OCI-LY7 (cell line): ENCODE measurements around the gene GRID2IP. TPM values are rescaled to one million over a fixed set of nuclear protein-coding genes. Genes with fewer than 3 reads are reported as not detected.

Experiments used
- BruUV-seq: library from RNA; stranded (reverse); fragments of 400-500 nt; replicated peaks from 2 replicates; lab custom pipeline; 2021; lab: Mats Ljungman, UMichigan
- CTCF ChIA-PET: fragments of 300-600 bp; sonication (Branson Sonifier 250); formaldehyde crosslinking; loops from one replicate; lab custom pipeline; 2022; ENCODE audit warnings: antibody characterized with exemption; ENCODE audit not compliant: unreplicated experiment; lab: Charles Lee
- POLR2A ChIA-PET: fragments of 300-600 bp; sonication (Branson Sonifier 250); formaldehyde crosslinking; loops from one replicate; lab custom pipeline; 2022; ENCODE audit warnings: antibody characterized with exemption; lab: Charles Lee
- DNase-seq: peaks from one replicate; pipeline ENCODE4 v3.0.0-alpha.2; 2015; ENCODE audit warnings: low spot score
- H2AFZ ChIP-seq: fragments of 200-600 bp; sonication (generic), shearing (Covaris generic); 2 replicates; pipeline ENCODE4 v1.6.1; 2014; ENCODE audit warnings: mild to moderate bottlenecking, antibody characterized with exemption, low read length, moderate library complexity
- H3K27ac ChIP-seq: fragments of 200-600 bp; sonication (generic); 2 replicates; pipeline ENCODE4 v1.5.1; 2014; ENCODE audit warnings: mixed run types, low read depth, mild to moderate bottlenecking, moderate library complexity, low read length, inconsistent platforms; ENCODE audit not compliant: poor library complexity, severe bottlenecking
- H3K36me3 ChIP-seq: fragments of 200-600 bp; sonication (generic); 2 replicates; pipeline ENCODE4 v1.6.1; 2014; ENCODE audit warnings: mild to moderate bottlenecking, antibody characterized with exemption, low read length, moderate library complexity, mixed read lengths; ENCODE audit not compliant: insufficient read depth
- H3K4me1 ChIP-seq: fragments of 200-600 bp; sonication (generic); 2 replicates; pipeline ENCODE4 v1.5.1; 2014; ENCODE audit warnings: mild to moderate bottlenecking, low read length; ENCODE audit not compliant: insufficient read depth, poor library complexity, severe bottlenecking
- H3K4me2 ChIP-seq: fragments of 200-600 bp; sonication (generic); 2 replicates; pipeline ENCODE4 v1.6.1; 2014; ENCODE audit warnings: mild to moderate bottlenecking, low read length
- H3K4me3 ChIP-seq: fragments of 200-600 bp; sonication (generic); 2 replicates; pipeline ENCODE4 v1.5.1; 2014; ENCODE audit warnings: mild to moderate bottlenecking, low read depth, low read length; ENCODE audit not compliant: poor library complexity, severe bottlenecking
- H3K79me2 ChIP-seq: fragments of 200-600 bp; sonication (generic); 2 replicates; pipeline ENCODE4 v1.6.1; 2016; ENCODE audit warnings: low read depth, mild to moderate bottlenecking, low read length, moderate library complexity, mixed read lengths; ENCODE audit not compliant: insufficient read depth
- H3K9me2 ChIP-seq: fragments of 200-600 bp; sonication (generic); 2 replicates; pipeline ENCODE4 v1.6.1; 2016; ENCODE audit warnings: mild to moderate bottlenecking, low read length, mixed read lengths; ENCODE audit not compliant: insufficient read depth
- H3K9me3 ChIP-seq: fragments of 200-600 bp; sonication (generic); 2 replicates; pipeline ENCODE4 v1.6.1; 2014; ENCODE audit warnings: mild to moderate bottlenecking, mixed run types, low read length, mixed read lengths
- H4K20me1 ChIP-seq: fragments of 200-600 bp; sonication (generic); 2 replicates; pipeline ENCODE4 v1.6.1; 2014; ENCODE audit warnings: mild to moderate bottlenecking, antibody characterized with exemption, low read length, moderate library complexity, mixed read lengths; ENCODE audit not compliant: insufficient read depth
- CTCF ChIP-seq: fragments of 200-600 bp; sonication (generic); conservative IDR thresholded peaks from 2 replicates; pipeline ENCODE4 v1.5.1; 2014; ENCODE audit warnings: mild to moderate bottlenecking, antibody characterized with exemption, low read length, moderate library complexity, mixed read lengths
- EZH2phosphoT487 ChIP-seq: fragments of 200-600 bp; sonication (generic); IDR thresholded peaks from 2 replicates; pipeline ENCODE4 v1.6.1; 2018; ENCODE audit warnings: low read depth, borderline replicate concordance, mild to moderate bottlenecking, mixed run types, antibody characterized with exemption, low read length, moderate library complexity, mixed read lengths
- intact Hi-C: fragments of 100-400 bp; cut with micrococcal nuclease; formaldehyde crosslinking; loops from one replicate; pipeline ENCODE4 v1.10.0; 2022; ENCODE audit not compliant: unreplicated experiment
- total RNA-seq, 2 experiments: library from RNA; depleted of rRNA in 1 of 2; stranded (reverse); fragments of >200 nt in 1 of 2; shearing (Covaris generic) in 1 of 2; gene quantifications; 2 replicates each; pipeline ENCODE4 v1.2.3, GENCODE V29; 2014 to 2022

GRID2IP gene
- total RNA-seq, 2 experiments from 2014 or later = 0.16 to 0.32 TPM

GRCh38 chr7:6482307-6482706 lies 69.0 kb downstream of the GRID2IP start:
- TF ChIP-seq CTCF (no peak), EZH2phosphoT487 (no peak)
- Histone ChIP-seq H3K9me2 (no peaks in the 10 kb centered on the region), H4K20me1 (peaks cover 27% of the 10 kb centered on the region), H3K79me2 (peaks cover 65% of the 10 kb centered on the region), H3K4me2 (peak overlapping the region; percentile 75), H3K9me3 (no peaks in the 10 kb centered on the region), H3K4me3 (peak overlapping the region; percentile 83), H3K36me3 (peaks cover 38% of the 10 kb centered on the region), H2AFZ (no peak overlapping the region), H3K27ac (no peak overlapping the region), H3K4me1 (peaks cover 44% of the 10 kb centered on the region)
- DNase-seq = no peak
- intact Hi-C loops = no loop called here
- BruUV-seq = TSS peak; percentile 63
- CTCF ChIA-PET = no interaction called here
- POLR2A ChIA-PET = interaction anchor here (0.5 to 0.7 kb wide), 2 partner anchors 277 to 418 kb away, joined by 3 to 4 read pairs; no protein-coding TSS in a partner anchor

GRCh38 chr7:6481445-6481844 lies 69.8 kb downstream of the GRID2IP start:
- CTCF ChIA-PET = no interaction called here
- no peak overlapping the region for H2AFZ ChIP-seq
- TF ChIP-seq EZH2phosphoT487 = no peak
- no peak for TF ChIP-seq CTCF
- no peak overlapping the region for H3K4me3 ChIP-seq
- H3K9me2 ChIP-seq = no peaks in the 10 kb centered on the region
- H4K20me1 ChIP-seq = peaks cover 33% of the 10 kb centered on the region
- H3K27ac ChIP-seq = no peak overlapping the region
- intact Hi-C loops = no loop called here
- H3K9me3 ChIP-seq = no peaks in the 10 kb centered on the region
- H3K4me1 ChIP-seq = peaks cover 53% of the 10 kb centered on the region
- no TSS peak for BruUV-seq
- peaks cover 73% of the 10 kb centered on the region for H3K79me2 ChIP-seq
- no peak for DNase-seq
- peaks cover 47% of the 10 kb centered on the region for H3K36me3 ChIP-seq
- H3K4me2 ChIP-seq = peak overlapping the region; percentile 0; the same call in 1 of the 2 replicates
- POLR2A ChIA-PET = no interaction called here

DNA sequence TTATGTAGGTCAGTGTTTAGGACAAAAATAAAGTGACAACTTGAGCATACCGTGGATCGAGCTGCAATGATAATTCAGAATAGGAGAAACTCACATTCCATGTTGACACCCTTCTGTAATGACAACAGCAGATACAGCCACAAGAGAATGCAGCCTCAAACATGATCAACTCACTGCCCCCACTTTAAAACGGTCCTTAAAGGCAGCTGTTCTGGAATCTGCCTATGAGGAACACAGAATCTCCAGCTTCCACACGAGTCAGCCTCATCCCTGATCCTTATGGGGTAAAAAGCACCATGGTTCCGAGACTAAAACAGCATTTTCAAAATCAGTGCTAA lies 71.0 kb downstream of the GRID2IP start:
- H3K27ac ChIP-seq = no peak overlapping the region
- no peak overlapping the region for H3K4me3 ChIP-seq
- intact Hi-C loops = no loop called here
- no peak for TF ChIP-seq EZH2phosphoT487
- H3K4me2 ChIP-seq = peak overlapping the region; percentile 0; the same call in 1 of the 2 replicates
- no peak overlapping the region for H2AFZ ChIP-seq
- ChIA-PET CTCF (no interaction called here), POLR2A (interaction anchor here (0.6 to 1.0 kb wide), 3 partner anchors 27 to 1614 kb away, joined by 3 to 4 read pairs (median 3); no protein-coding TSS in a partner anchor)
- peaks cover 53% of the 10 kb centered on the region for H3K4me1 ChIP-seq
- peaks cover 57% of the 10 kb centered on the region for H3K36me3 ChIP-seq
- no TSS peak for BruUV-seq
- no peaks in the 10 kb centered on the region for H3K9me2 ChIP-seq
- H3K79me2 ChIP-seq = peaks cover 85% of the 10 kb centered on the region
- no peaks in the 10 kb centered on the region for H3K9me3 ChIP-seq
- H4K20me1 ChIP-seq = peaks cover 37% of the 10 kb centered on the region
- no peak for DNase-seq
